ENCODE data around the gene CDX1.

DNA sequence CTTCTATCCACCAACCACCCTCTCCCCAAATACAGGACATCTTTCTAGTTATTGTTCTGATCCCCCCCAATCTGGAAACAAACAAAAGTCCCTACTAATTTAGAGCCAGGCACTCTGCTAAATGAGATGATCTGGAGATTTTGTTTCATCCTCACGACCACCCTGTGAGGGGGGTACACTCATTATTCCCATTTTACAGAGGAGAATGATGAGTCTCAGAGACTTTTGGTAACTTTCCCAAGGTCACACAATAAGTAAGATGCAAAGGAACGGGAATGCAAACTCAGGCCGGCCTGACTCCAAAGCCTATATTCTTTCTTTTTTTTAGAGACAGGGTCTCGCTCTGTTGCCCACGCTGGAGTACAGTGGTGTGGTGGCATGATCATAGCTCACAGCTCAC lies 20.3 kb upstream of the CDX1 start:
- TF ChIP-seq CTCF (IDR thresholded peaks at IDR 0.05) (no peak), POLR2A (IDR thresholded peaks at IDR 0.05) (no peak)
